Small intestine (tissue), 7 donors: ENCODE results near the gene PRRG4. TPM values are rescaled to one million over a fixed set of nuclear protein-coding genes. Genes with fewer than 3 reads are reported as not detected.
"Not testable (repeated sequence)": the region's sequence is repeated elsewhere in the genome, so short reads cannot be mapped to it uniquely, and the experiment has no call there.

Experiments used
- DNase-seq, 2 donors: peaks; one replicate each; pipeline versions ENCODE4 v3.0.0 to v3.0.0-alpha.2; 2013
- FAIRE-seq: peaks from 2 replicates; lab custom pipeline; 2012; peaks lifted over from hg19 to GRCh38; lab: Jason Lieb, UNC
- H3K27ac ChIP-seq, 3 donors: one replicate each; pipeline ENCODE4 v1.5.1; 2013; ENCODE audit warnings: low read length in 2 of 3, mild to moderate bottlenecking in 2 of 3, control low read depth in 1 of 3, inconsistent platforms in 1 of 3, low read depth in 1 of 3, moderate library complexity in 1 of 3
- H3K27me3 ChIP-seq, 3 donors: one replicate each; pipeline ENCODE4 v1.6.1; 2013; ENCODE audit warnings: low read length in 3 of 3, inconsistent platforms in 1 of 3; ENCODE audit not compliant: control insufficient read depth in 3 of 3, insufficient read depth in 3 of 3
- H3K36me3 ChIP-seq, 3 donors: one replicate each; pipeline ENCODE4 v1.6.1; 2013; ENCODE audit warnings: low read length in 3 of 3, inconsistent platforms in 1 of 3, low read depth in 1 of 3, mild to moderate bottlenecking in 1 of 3, moderate library complexity in 1 of 3; ENCODE audit not compliant: control insufficient read depth in 3 of 3, insufficient read depth in 2 of 3
- H3K4me1 ChIP-seq, 3 donors: one replicate each; pipeline ENCODE4 v1.6.1; 2013; ENCODE audit warnings: low read length in 2 of 3, inconsistent platforms in 1 of 3, low read depth in 1 of 3, mild to moderate bottlenecking in 1 of 3, moderate library complexity in 1 of 3; ENCODE audit not compliant: control insufficient read depth in 3 of 3, insufficient read depth in 2 of 3
- H3K4me3 ChIP-seq, 3 donors: one replicate each; pipeline ENCODE4 v1.5.1; 2013; ENCODE audit warnings: low read length in 3 of 3, control low read depth in 1 of 3, inconsistent platforms in 1 of 3, low read depth in 1 of 3, mild to moderate bottlenecking in 1 of 3, moderate library complexity in 1 of 3
- H3K9me3 ChIP-seq, 2 donors: one replicate each; pipeline ENCODE4 v1.6.1; 2013; ENCODE audit warnings: low read depth in 1 of 2, low read length in 1 of 2; ENCODE audit not compliant: control insufficient read depth in 2 of 2, insufficient read depth in 1 of 2
- WGBS, 3 donors: extraction: QIAGEN DNeasy Blood & Tissue Kit; methylation state at CpG; one replicate each; pipeline ENCODE4 v1.1.7; 2013; 5-methylcytosine and 5-hydroxymethylcytosine counted together
- polyA plus RNA-seq, 4 donors: library from polyadenylated mRNA; stranded (reverse) in 3 of 4; unstranded in 1 of 4; fragments of 200-250 nt in 3 of 4; fragments of 120-200 nt in 1 of 4; gene quantifications; one replicate each; pipeline versions ENCODE4 v1.2.1 to v1.2.3, GENCODE V29; 2013
- donor health status: healthy with polysubstance abuse.
- donor health status: control.
- donor health status: control.
- donor health status: Bipolar disorder and iron deficiency.
- donor health status: healthy.

PRRG4 gene
- polyA plus RNA-seq, 4 donors = 5.1 to 11.2 (median 9.1) TPM

GRCh38 chr11:32821917-32822560 lies 7.7 kb upstream of the PRRG4 start:
- no peak for FAIRE-seq
- Histone ChIP-seq H3K27me3 (no peaks in the 10 kb centered on the region), H3K36me3 (no peaks in the 10 kb centered on the region), H3K4me1 (no peaks in the 10 kb centered on the region), H3K4me3 (no peak overlapping the region), H3K9me3 (peaks cover 0 to 2% of the 10 kb centered on the region in 2 donors), H3K27ac (no peak overlapping the region)
- WGBS, 3 donors = 68 to 83% (median 72%) methylated on average over 5 of the region's 5 CpGs
- no peak for DNase-seq

GRCh38 chr11:32823617-32824016 lies 6.1 kb upstream of the PRRG4 start:
- not testable (repeated sequence) for H3K4me3 ChIP-seq, H3K36me3 ChIP-seq, FAIRE-seq, H3K9me3 ChIP-seq, H3K4me1 ChIP-seq, H3K27ac ChIP-seq, DNase-seq, H3K27me3 ChIP-seq
- WGBS, 3 donors = 58 to 76% (median 70%) methylated on average over 3 of the region's 3 CpGs

GRCh38 chr11:32826113-32826512 lies 3.6 kb upstream of the PRRG4 start:
- no peaks in the 10 kb centered on the region for H3K36me3 ChIP-seq
- H3K4me3 ChIP-seq = no peak overlapping the region
- peaks cover 0 to 2% of the 10 kb centered on the region in 2 donors for H3K9me3 ChIP-seq
- peaks cover 0 to 3% (median 2%) of the 10 kb centered on the region in 3 donors for H3K27me3 ChIP-seq
- H3K27ac ChIP-seq = no peak overlapping the region
- 44 to 74% (median 69%) methylated on average over 3 of the region's 3 CpGs for WGBS, 3 donors
- DNase-seq (no peak), FAIRE-seq (no peak)
- peaks cover 0 to 5% (median 0%) of the 10 kb centered on the region in 3 donors for H3K4me1 ChIP-seq

DNA sequence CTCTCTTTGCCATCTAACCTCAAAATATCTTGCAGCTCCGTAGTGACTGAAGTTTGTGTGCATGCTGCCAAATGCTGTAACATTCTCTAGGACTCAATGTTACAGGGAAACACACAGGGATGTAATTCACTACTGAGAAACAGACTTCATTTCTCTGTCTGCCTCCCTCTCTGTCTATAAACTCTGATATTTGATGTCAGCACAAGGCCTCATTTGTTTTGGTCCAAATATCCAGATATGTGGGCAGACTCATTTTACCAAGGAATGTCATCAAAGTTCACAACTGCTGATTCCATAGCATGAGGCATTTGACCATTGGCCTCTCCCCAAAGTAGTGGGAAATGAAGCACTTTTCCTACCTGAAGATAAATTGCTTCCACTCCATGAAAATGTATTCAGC lies 2.5 kb upstream of the PRRG4 start:
- 85 to 92% (median 86%) methylated on average over 1 of the region's 1 CpG for WGBS, 3 donors
- no peak for FAIRE-seq

DNA sequence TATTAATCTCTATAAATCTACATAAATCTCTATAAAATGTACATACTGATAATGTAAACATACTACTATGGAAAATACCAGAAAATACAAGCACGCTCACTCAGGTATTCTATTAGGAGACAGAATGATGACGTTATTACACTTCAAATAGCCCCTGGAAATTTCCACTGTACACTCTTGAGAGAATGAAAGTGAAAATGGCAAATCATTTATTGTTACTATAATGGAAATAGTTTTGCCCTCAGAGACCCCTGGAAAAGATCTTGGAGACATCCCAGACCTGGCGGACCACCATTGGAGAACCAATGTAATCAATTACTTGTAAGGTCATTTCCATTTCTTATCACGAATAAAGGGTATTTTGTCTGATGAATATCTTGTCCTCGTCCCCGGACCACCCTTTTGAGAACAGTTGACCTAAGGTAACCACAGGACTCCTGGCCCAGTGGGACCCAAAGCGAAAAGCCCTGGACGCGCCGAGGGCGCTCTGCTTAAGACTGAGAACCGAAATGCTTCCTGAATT lies 509 bp upstream of the PRRG4 start:
- Histone ChIP-seq H3K36me3 (peaks cover 0 to 2% (median 0%) of the 10 kb centered on the region in 3 donors), H3K27ac (peak overlapping the region; percentile 77 to 92 (median 80)), H3K9me3 (no peaks in the 10 kb centered on the region), H3K4me3 (peak overlapping the region; percentile 65 to 92 (median 82)), H3K27me3 (peaks cover 0 to 3% (median 2%) of the 10 kb centered on the region in 3 donors), H3K4me1 (peaks cover 0 to 5% (median 0%) of the 10 kb centered on the region in 3 donors)
- FAIRE-seq = no peak
- peak in 1 of 2 donors; percentile 62 for DNase-seq
- WGBS, 3 donors = 1 to 4% (median 3%) methylated on average over 12 of the region's 12 CpGs

More for the DNA sequence above, 2.5 kb upstream of the PRRG4 start:
- Histone ChIP-seq H3K4me1 (peaks cover 0 to 5% (median 0%) of the 10 kb centered on the region in 3 donors), H3K4me3 (no peak overlapping the region), H3K27me3 (peaks cover 0 to 3% (median 2%) of the 10 kb centered on the region in 3 donors), H3K27ac (no peak overlapping the region), H3K9me3 (peaks cover 0 to 2% of the 10 kb centered on the region in 2 donors), H3K36me3 (no peaks in the 10 kb centered on the region)
- no peak for DNase-seq

DNA sequence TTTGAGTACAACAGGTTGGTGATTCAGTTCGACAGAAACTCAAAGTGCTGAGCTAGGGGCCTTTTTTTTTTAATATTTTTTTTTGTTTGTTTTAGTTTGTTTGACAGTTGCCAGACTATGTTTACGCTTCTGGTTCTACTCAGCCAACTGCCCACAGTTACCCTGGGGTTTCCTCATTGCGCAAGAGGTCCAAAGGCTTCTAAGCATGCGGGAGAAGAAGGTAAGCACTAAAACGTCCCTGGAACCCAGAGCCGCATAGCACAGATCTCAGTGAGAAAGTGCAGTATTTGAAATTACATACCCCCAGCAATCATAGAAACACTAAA lies 649 bp downstream of the PRRG4 start:
- Histone ChIP-seq H3K4me3 (peak overlapping the region; percentile 65 to 92 (median 82)), H3K36me3 (peaks cover 0 to 2% (median 0%) of the 10 kb centered on the region in 3 donors), H3K9me3 (no peaks in the 10 kb centered on the region), H3K27ac (peak overlapping the region; percentile 77 to 85 (median 79)), H3K4me1 (peaks cover 0 to 5% (median 0%) of the 10 kb centered on the region in 3 donors), H3K27me3 (peaks cover 0 to 3% (median 2%) of the 10 kb centered on the region in 3 donors)
- peak; percentile 86 to 88 for DNase-seq
- no peak for FAIRE-seq
- WGBS, 3 donors = 3 to 12% (median 9%) methylated on average over 6 of the region's 6 CpGs

DNA sequence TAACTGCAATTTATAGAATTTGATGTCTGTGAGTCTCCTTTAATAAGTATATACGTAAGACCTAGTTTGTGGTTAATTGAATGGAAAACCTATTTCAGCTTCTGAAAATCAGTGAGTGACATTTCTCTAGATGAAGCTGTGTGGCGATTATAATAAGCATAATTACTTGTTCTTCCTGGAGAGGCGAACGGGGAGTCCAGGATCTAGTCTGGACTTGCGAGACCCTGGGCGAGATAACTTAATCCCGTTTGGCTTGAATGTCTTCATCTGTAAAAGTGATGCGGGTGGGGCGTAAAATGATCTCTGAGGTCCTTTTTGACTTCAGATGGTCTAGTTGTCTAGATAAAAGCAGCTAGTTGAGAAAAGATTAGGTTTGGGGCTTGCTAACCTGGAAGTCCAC lies 1.1 kb downstream of the PRRG4 start:
- no peak for FAIRE-seq

GRCh38 chr11:32831221-32831620 lies 1.5 kb downstream of the PRRG4 start:
- H3K27me3 ChIP-seq = peaks cover 0 to 3% (median 2%) of the 10 kb centered on the region in 3 donors
- WGBS, 3 donors = 38 to 43% (median 39%) methylated on average over 3 of the region's 3 CpGs
- H3K27ac ChIP-seq = no peak overlapping the region
- peak; percentile 6 to 8 for DNase-seq
- H3K4me1 ChIP-seq = peaks cover 0 to 5% (median 0%) of the 10 kb centered on the region in 3 donors
- peaks cover 0 to 2% (median 0%) of the 10 kb centered on the region in 3 donors for H3K36me3 ChIP-seq
- H3K4me3 ChIP-seq = peak overlapping the region in 1 of 3 donors; percentile 30
- no peaks in the 10 kb centered on the region for H3K9me3 ChIP-seq
- FAIRE-seq = no peak

More for the DNA sequence above, 1.1 kb downstream of the PRRG4 start:
- DNase-seq = peak; percentile 11 to 12
- no peaks in the 10 kb centered on the region for H3K9me3 ChIP-seq
- H3K4me1 ChIP-seq = peaks cover 0 to 5% (median 0%) of the 10 kb centered on the region in 3 donors
- H3K27ac ChIP-seq = peak overlapping the region in 1 of 3 donors; percentile 11
- H3K4me3 ChIP-seq = peak overlapping the region in 2 of 3 donors; percentile 30 to 82
- H3K27me3 ChIP-seq = peaks cover 0 to 3% (median 2%) of the 10 kb centered on the region in 3 donors
- WGBS, 3 donors = 19 to 58% (median 38%) methylated on average over 9 of the region's 9 CpGs
- peaks cover 0 to 2% (median 0%) of the 10 kb centered on the region in 3 donors for H3K36me3 ChIP-seq
